Panc1 (cell line): ENCODE measurements around the gene USP12. TPM values are rescaled to one million over a fixed set of nuclear protein-coding genes. Genes with fewer than 3 reads are reported as not detected.

Experiments
- ATAC-seq: fragments of 200-7000 bp; cut with Tn5 transposase; 2 replicates; pipeline ENCODE4 v1.9.1; 2020; ENCODE audit warnings: mild to moderate bottlenecking, moderate library complexity
- BruUV-seq: library from RNA; stranded (reverse); fragments of 400-500 nt; replicated peaks from 2 replicates; lab custom pipeline; 2021; lab: Mats Ljungman, UMichigan
- CTCF ChIA-PET: fragments of 300-600 bp; sonication (Branson Sonifier 250); formaldehyde crosslinking; loops from one replicate; lab custom pipeline; 2022; ENCODE audit warnings: antibody characterized with exemption; lab: Charles Lee
- POLR2A ChIA-PET: fragments of 300-600 bp; sonication (Branson Sonifier 250); formaldehyde crosslinking; loops from one replicate; lab custom pipeline; 2022; ENCODE audit warnings: antibody characterized with exemption; lab: Charles Lee
- DNase-seq: peaks from one replicate; pipeline ENCODE4 v3.0.0-alpha.2; 2010; ENCODE audit warnings: low read depth, low spot score
- H3K27ac ChIP-seq: 2 replicates; pipeline ENCODE4 v1.5.1; 2011; ENCODE audit warnings: mild to moderate bottlenecking, low read length, inconsistent platforms
- H3K27me3 ChIP-seq: fragments of 200-500 bp; sonication (Bioruptor generic); 2 replicates; pipeline ENCODE4 v1.6.0; 2014; ENCODE audit warnings: low read length, inconsistent platforms; ENCODE audit not compliant: control insufficient read depth, insufficient read depth
- H3K36me3 ChIP-seq: fragments of 200-500 bp; sonication (Bioruptor generic); 2 replicates; pipeline ENCODE4 v1.5.1; 2014; ENCODE audit warnings: inconsistent platforms, mild to moderate bottlenecking, low read length, moderate library complexity; ENCODE audit not compliant: control insufficient read depth, insufficient read depth
- H3K4me1 ChIP-seq: 2 replicates; pipeline ENCODE4 v1.5.1; 2011; ENCODE audit warnings: inconsistent platforms, mild to moderate bottlenecking, low read length, moderate library complexity; ENCODE audit not compliant: control insufficient read depth, insufficient read depth
- H3K4me3 ChIP-seq, 2 experiments: 2 replicates each; pipeline ENCODE4 v1.5.1; 2011 to 2012; ENCODE audit warnings: low read depth in 2 of 2, low read length in 2 of 2, mild to moderate bottlenecking in 2 of 2, inconsistent platforms in 1 of 2, moderate library complexity in 1 of 2
- H3K9me3 ChIP-seq: fragments of 200-500 bp; sonication (Bioruptor generic); 2 replicates; pipeline ENCODE4 v1.5.1; 2014; ENCODE audit warnings: low read depth, mild to moderate bottlenecking, inconsistent platforms, low read length, moderate library complexity; ENCODE audit not compliant: control insufficient read depth, insufficient read depth
- POLR2AphosphoS5 ChIP-seq: IDR thresholded peaks from 2 replicates; pipeline ENCODE4 v1.6.1; 2012; ENCODE audit warnings: mild to moderate bottlenecking, low read depth, low read length, moderate library complexity
- REST ChIP-seq, 2 experiments: IDR thresholded peaks; 2 replicates each; pipeline ENCODE4 v1.6.1; 2011 to 2012; ENCODE audit warnings: low read depth in 2 of 2, control low read depth in 1 of 2, low read length in 1 of 2, mild to moderate bottlenecking in 1 of 2, moderate library complexity in 1 of 2; ENCODE audit not compliant: insufficient read depth in 1 of 2
- SIN3A ChIP-seq: IDR thresholded peaks from 2 replicates; pipeline ENCODE4 v1.6.1; 2012; ENCODE audit warnings: low read depth, mild to moderate bottlenecking, low read length, moderate library complexity, borderline replicate concordance; ENCODE audit not compliant: insufficient read depth
- TCF7L2 ChIP-seq: IDR thresholded peaks from 2 replicates; pipeline ENCODE4 v1.6.1; 2011; ENCODE audit warnings: mild to moderate bottlenecking, low read depth, low read length, inconsistent platforms
- in situ Hi-C: cut with HindIII; loops from 2 replicates; pipeline ENCODE4 v1.10.0; 2016; ENCODE audit warnings: low sequenced_read_pairs, low pct_unique_long_range_greater_than_20kb
- intact Hi-C: fragments of 100-400 bp; cut with micrococcal nuclease; formaldehyde crosslinking; loops from one replicate; pipeline ENCODE4 v1.10.0; 2022; ENCODE audit not compliant: unreplicated experiment
- total RNA-seq: library from RNA; stranded (reverse); gene quantifications from one replicate; pipeline ENCODE4 v1.2.1, GENCODE V29; 2021; ENCODE audit not compliant: unreplicated experiment
- TF ChIP-seq, protein P1 (sequence below): fragments of 450-650 bp; IDR thresholded peaks from 2 replicates; pipeline ENCODE4 v1.5.1; 2017; ENCODE audit warnings: mild to moderate bottlenecking

The USP12 gene
- total RNA-seq, 1 experiment from 2014 or later: 82.0 TPM

- ATAC-seq: no peak
- no peaks in the 10 kb centered on the region for H3K9me3 ChIP-seq
- no peak for DNase-seq
- ChIA-PET CTCF (no interaction called here), POLR2A (no interaction called here)
- no peak for TF ChIP-seq TCF7L2
- TF ChIP-seq REST (IDR thresholded peaks at IDR 0.05; ENCODE audit: insufficient read depth in 1 of 2, low read depth in 2 of 2, low read length in 1 of 2): no peak
- TF ChIP-seq, protein P1, sequence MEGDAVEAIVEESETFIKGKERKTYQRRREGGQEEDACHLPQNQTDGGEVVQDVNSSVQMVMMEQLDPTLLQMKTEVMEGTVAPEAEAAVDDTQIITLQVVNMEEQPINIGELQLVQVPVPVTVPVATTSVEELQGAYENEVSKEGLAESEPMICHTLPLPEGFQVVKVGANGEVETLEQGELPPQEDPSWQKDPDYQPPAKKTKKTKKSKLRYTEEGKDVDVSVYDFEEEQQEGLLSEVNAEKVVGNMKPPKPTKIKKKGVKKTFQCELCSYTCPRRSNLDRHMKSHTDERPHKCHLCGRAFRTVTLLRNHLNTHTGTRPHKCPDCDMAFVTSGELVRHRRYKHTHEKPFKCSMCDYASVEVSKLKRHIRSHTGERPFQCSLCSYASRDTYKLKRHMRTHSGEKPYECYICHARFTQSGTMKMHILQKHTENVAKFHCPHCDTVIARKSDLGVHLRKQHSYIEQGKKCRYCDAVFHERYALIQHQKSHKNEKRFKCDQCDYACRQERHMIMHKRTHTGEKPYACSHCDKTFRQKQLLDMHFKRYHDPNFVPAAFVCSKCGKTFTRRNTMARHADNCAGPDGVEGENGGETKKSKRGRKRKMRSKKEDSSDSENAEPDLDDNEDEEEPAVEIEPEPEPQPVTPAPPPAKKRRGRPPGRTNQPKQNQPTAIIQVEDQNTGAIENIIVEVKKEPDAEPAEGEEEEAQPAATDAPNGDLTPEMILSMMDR: no peak
- TF ChIP-seq POLR2AphosphoS5: no peak
- peaks cover 13% of the 10 kb centered on the region; the same call in 1 of the 2 replicates for H3K36me3 ChIP-seq
- H3K4me1 ChIP-seq: peaks cover 22% of the 10 kb centered on the region
- H3K4me3 ChIP-seq: no peak overlapping the region
- intact Hi-C loops (no loop called here), in situ Hi-C loops (no loop called here)
- BruUV-seq: no TSS peak
- no peak overlapping the region for H3K27ac ChIP-seq
- no peaks in the 10 kb centered on the region for H3K27me3 ChIP-seq
These were observed 94.2 kb downstream of the USP12 start for GRCh38 chr13:27077451-27077850.

DNA sequence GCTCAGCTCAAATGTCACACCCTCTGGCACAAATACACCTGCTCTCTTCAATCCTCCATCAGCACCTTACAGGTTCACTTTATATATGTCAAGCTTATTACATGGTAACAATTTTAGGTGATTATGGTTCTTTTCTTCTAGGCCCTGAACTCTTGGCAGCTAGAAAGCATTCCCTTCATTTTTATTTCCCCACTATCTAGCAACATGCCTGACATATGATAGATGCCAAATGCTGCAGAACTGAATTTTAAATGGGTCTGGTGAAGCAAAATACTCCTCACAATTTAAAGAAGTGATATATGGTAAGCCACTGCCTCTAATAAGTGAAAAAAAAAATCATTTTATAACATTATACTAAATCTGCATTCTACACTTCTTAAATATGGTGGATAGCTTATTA lies 95.2 kb downstream of the USP12 start:
- ChIA-PET POLR2A (no interaction called here), CTCF (no interaction called here)
- BruUV-seq: no TSS peak
- Histone ChIP-seq H3K9me3 (no peaks in the 10 kb centered on the region), H3K36me3 (peaks cover 15% of the 10 kb centered on the region; the same call in 1 of the 2 replicates), H3K27ac (no peak overlapping the region), H3K4me3 (no peak overlapping the region), H3K4me1 (peaks cover 25% of the 10 kb centered on the region), H3K27me3 (no peaks in the 10 kb centered on the region)
- in situ Hi-C loops: no loop called here
- TF ChIP-seq TCF7L2 (no peak), REST (IDR thresholded peaks at IDR 0.05; ENCODE audit: insufficient read depth in 1 of 2, low read depth in 2 of 2, low read length in 1 of 2) (no peak), SIN3A (no peak), POLR2AphosphoS5 (no peak)
- TF ChIP-seq, protein P1: no peak
- ATAC-seq (no peak), DNase-seq (no peak)
- intact Hi-C loops: no loop called here
